ENCODE measurements around the gene RASAL1.

RASAL1 gene

GRCh38 chr12:113135178-113136127, at the start of gene RASAL1:
RASAL1 (minus strand) TSS chr12:113135761; CDS start chr12:113135462, 299 bp downstream.
- no peak for DNase-seq (ENCODE audit: low read depth)

- DNase-seq (ENCODE audit: low read depth): peak; percentile 94
These were observed 49.3 kb upstream of the RASAL1 start for GRCh38 chr12:113184900-113185179.

- no peak for DNase-seq (ENCODE audit: low read depth)
These were observed 48.7 kb upstream of the RASAL1 start for GRCh38 chr12:113184098-113184899.

GRCh38 chr12:113183030-113183589, 47.5 kb upstream of the RASAL1 start:
- no peak for DNase-seq (ENCODE audit: low read depth)

GRCh38 chr12:113181975-113182374, 46.4 kb upstream of the RASAL1 start:
- DNase-seq (ENCODE audit: low read depth): no peak

GRCh38 chr12:113180333-113180732, 44.8 kb upstream of the RASAL1 start:
- peak; percentile 28 for DNase-seq (ENCODE audit: low read depth)

GRCh38 chr12:113179023-113179422, 43.5 kb upstream of the RASAL1 start:
- DNase-seq (ENCODE audit: low read depth): no peak

GRCh38 chr12:113174461-113175384, 39.2 kb upstream of the RASAL1 start:
- DNase-seq (ENCODE audit: low read depth): peak; percentile 49

- DNase-seq (ENCODE audit: low read depth): no peak
These were observed 37.6 kb upstream of the RASAL1 start for GRCh38 chr12:113173081-113173698.

- DNase-seq (ENCODE audit: low read depth): no peak
These were observed 36.6 kb upstream of the RASAL1 start for GRCh38 chr12:113172185-113172584.

GRCh38 chr12:113171543-113171942, 36.0 kb upstream of the RASAL1 start:
- DNase-seq (ENCODE audit: low read depth): no peak

GRCh38 chr12:113170926-113171325, 35.4 kb upstream of the RASAL1 start:
- no peak for DNase-seq (ENCODE audit: low read depth)

- DNase-seq (ENCODE audit: low read depth): no peak
These were observed 34.9 kb upstream of the RASAL1 start for GRCh38 chr12:113170457-113170856.

GRCh38 chr12:113169697-113170096, 34.1 kb upstream of the RASAL1 start:
- DNase-seq (ENCODE audit: low read depth): no peak

- no peak for DNase-seq (ENCODE audit: low read depth)
These were observed 32.3 kb upstream of the RASAL1 start for GRCh38 chr12:113167868-113168267.

GRCh38 chr12:113165521-113166450, 30.2 kb upstream of the RASAL1 start:
- no peak for DNase-seq (ENCODE audit: low read depth)

GRCh38 chr12:113164014-113164413, 28.5 kb upstream of the RASAL1 start:
- DNase-seq (ENCODE audit: low read depth): no peak

GRCh38 chr12:113163030-113163360, 27.4 kb upstream of the RASAL1 start:
- DNase-seq (ENCODE audit: low read depth): no peak

- DNase-seq (ENCODE audit: low read depth): peak; percentile 54
These were observed 26.8 kb upstream of the RASAL1 start for GRCh38 chr12:113162102-113163029.

Data from iris pigment epithelial cell (primary cell).